Measurements from ENCODE around the gene EYA3.

The EYA3 gene

GRCh38 chr1:28070725-28071593 lies 17.5 kb downstream of the EYA3 start:
- no peak for DNase-seq

DNA sequence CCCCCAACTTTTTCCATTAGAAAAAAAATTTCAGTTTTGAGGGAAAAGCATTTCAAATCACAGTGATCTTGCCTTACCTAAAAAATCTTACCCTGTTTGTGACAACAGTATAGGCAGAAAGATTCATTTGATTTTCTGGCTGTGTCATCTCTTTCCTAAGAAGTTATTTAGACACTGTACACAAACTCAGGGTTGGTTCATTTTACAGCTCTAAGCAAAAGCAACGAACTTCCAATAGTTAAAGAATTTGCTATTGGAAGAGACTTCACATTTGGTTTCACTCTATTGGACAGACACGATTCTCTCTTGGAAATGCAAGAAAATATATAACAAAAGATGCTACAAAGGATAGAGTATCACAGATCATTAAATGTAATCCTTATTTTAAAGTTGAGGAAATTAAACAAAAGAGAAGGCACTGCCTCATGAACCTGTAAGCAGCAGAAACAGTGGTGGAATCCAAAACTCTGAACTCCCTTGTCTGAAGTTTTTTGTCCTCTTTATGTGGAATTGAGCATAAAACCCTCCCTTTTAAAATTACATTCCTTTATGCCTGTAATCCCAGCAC lies 20.8 kb downstream of the EYA3 start:
- no peak for DNase-seq

DNA sequence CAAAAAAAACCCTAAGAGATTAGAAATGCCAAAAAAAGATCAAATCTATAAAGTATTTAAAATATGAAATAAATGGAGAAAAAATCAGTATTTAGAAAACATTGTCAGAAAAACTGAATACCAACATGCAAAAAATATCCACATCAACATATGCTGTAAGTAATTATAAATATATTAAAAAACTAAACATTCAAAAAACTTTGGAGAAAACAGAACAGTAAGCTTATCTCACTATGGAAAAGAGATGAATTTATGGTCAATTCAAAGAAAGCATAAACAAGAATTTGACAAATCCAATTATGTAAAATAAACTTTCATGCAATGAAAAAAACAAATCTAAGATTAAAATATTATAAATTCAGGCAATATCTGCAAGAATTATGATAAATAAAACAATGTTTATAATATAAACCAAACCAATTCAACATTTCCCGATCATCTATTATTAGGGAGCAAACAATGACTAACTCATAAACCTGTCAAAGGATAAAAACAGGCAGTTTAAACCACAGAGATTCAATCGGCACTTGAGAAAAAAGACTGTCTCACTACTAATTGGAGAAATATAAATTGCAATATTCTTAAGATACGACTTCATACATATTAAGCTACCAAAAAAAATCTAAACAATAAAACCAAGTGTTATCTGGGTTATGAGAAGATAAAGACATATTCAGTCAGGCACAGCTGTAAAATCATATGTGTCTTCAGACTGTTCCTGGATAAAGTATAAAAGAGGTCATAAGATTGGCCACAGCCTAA lies 21.8 kb downstream of the EYA3 start:
- no peak for DNase-seq

GRCh38 chr1:28064064-28064463 lies 24.3 kb downstream of the EYA3 start:
- no peak for DNase-seq

GRCh38 chr1:28062806-28063205 lies 25.6 kb downstream of the EYA3 start:
- DNase-seq, result peak; percentile 20

DNA sequence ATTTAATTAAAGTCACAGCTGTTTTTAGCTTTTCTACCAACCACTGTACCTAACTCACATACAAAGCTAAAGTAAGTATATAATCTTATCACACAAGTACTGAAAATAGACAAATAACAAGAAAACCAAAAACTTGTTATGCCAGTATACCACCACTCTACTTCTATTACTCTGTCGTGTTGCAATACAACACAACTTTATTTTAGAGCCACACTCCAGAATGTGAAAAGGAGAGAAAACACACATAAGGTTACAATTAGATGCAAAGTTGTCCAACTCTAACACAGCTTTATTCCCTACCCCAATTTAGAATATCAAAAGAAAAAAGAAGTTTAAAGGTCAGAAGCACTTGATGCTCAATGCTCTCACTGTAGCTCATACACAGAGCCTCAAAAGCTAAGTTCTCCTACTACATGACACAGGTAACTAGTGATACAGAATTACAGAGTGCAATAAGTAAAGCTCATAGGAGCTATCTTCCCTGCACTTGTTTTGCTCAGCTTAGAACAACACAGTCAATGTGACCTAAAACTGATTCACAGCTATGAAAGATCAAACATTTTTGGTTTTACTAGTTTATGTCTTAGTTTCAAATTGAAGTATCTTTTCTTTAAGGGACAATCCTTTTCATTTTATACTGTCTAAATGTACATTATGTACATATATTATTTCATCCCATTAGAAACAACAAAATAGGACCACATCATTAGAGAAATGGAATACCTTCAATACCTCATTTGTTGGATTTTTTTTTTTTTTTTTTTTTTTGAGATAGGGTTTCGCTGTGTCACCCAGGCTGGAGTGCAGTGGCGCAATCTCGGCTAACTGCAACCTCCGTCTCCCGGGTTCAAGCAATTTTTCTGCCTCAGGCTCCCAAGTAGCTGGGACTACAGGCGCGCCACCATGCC lies 29.2 kb downstream of the EYA3 start:
- DNase-seq, result no peak

GRCh38 chr1:28058168-28058567 lies 30.2 kb downstream of the EYA3 start:
- DNase-seq, result no peak

- peak; percentile 41 for DNase-seq
Measured at GRCh38 chr1:28056129-28056925, 32.1 kb downstream of the EYA3 start.

DNA sequence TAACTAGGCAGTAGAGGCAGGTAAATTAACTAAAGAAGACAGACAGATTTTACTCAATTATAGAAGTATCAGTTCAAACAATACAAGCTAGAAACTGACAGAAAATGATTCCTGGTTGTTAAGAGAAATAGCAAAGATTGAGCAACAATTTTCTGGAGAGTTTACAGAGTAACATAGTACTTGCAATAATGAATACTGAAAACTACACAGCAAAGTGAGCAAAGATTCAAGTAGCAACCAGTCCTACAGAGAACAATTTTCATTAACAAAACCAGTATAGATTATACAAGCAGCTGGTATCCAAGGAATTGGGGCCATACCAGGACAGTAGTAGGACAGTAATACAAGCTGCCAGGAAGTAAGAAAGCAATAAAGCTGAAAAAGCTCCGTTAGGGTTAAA lies 37.6 kb downstream of the EYA3 start:
- no peak for DNase-seq

GRCh38 chr1:28046716-28047115 lies 41.7 kb downstream of the EYA3 start:
- no peak for DNase-seq

GRCh38 chr1:28045777-28046176 lies 42.6 kb downstream of the EYA3 start:
- no peak for DNase-seq

DNA sequence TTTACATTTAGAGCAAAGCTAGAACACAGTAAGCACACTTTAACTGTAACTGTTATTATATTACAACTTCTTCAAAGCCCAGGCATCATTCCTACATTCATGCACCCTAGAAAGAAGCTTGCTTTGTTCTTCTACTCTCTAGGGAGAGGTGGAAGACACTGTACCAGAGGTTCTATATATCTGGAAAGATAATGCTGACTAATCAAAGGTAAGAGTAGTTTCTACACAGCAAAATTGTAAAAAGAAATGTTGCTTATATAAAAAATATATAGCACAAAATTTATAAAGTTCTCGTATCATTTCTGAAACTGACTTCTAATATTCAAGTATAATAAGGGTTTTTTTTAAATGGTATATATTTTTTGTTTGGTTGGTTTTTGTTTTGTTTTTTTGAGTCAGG lies 44.0 kb downstream of the EYA3 start:
- no peak for DNase-seq

DNA sequence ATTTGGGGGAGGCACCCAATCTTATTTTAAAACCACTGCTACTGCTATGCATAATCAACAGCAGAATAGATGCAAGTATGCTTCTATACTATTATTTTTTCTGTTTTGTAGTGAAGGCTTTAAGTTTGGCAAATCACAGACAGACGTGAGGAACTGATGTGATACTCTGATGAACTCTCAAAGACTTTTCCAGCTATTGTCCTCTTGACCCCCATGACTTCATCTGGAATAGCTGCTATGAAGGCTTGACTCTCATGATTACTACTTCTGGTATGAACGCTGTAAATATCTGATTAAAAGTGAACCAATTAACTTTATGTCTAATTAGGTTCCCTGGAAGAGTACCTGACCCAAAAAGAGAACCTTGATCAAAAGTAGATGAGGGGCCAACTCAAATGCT lies 49.1 kb downstream of the EYA3 start:
- DNase-seq, result no peak

DNA sequence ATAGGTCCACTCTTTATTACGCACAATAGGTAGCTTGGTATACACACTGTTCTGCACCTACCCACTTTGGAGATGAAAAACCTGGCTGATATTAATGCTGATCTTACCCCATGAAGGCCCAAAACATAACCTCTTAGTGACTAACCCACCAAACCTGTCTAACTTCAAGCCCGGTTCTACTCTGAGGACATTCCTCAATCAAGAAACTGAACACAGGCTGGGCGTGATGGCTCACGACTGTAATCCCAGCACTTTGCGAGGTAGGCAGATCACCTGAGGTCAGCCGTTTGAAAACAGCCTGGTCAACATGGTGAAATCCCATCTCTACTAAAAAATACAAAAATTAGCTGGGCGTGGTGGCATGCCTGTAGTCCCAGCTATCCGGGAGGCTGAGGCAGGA lies 50.5 kb downstream of the EYA3 start:
- no peak for DNase-seq

DNA sequence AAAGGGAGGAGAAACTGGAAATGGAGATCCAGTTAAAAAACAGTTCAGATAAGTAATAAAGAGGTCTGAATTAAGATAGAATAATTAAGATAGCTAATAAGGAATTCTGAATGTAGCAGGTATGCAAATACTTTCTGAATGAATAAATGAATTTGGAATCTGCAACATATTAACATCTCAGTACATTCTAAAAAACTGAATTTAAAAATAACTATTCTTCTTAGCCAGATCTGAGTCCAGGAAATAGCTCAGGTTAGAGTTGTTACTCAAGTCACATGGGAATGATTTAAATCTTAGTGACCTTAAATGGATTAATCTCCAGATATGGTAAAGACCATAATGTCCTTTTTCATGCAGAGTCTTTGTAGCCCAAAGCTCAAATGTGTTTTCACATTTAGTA lies 51.2 kb downstream of the EYA3 start:
- no peak for DNase-seq

DNA sequence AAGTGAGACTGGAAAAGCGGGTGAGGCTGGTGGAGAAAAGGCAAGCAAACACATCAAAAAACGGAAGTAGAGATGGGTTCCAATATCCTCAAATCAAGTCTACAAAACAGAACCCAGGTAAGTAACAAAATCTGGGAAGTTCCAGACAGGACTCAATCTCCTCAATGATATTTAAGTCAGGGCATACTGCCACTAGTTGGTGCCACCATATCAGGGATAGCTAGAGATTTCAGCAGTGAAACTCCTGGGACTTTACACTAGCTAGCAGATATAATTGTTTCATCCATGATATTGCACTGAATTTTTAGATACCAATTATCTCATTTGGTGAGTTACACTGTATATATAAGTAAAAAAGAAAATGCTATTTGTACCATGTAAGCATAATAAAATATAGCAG lies 52.0 kb downstream of the EYA3 start:
- DNase-seq, result no peak

DNA sequence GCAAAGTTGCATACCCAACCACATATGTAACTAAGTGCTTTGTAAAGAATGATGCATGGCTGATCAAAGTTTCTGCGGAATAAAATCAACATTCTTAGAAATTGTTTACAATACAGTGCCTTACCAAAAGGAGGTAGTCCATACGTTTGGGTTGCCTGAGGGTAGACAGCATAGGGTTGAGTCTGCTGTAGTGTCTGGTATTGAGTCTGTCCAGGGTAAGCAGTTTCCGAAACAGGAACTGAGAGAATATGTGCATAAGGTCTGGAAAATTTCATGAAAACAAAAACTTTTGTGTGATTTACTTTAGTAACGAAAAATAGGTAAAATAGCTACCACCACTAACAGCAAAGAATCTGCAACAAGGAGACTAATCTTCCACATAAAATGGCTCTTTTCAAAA lies 53.0 kb downstream of the EYA3 start:
- no peak for DNase-seq

DNA sequence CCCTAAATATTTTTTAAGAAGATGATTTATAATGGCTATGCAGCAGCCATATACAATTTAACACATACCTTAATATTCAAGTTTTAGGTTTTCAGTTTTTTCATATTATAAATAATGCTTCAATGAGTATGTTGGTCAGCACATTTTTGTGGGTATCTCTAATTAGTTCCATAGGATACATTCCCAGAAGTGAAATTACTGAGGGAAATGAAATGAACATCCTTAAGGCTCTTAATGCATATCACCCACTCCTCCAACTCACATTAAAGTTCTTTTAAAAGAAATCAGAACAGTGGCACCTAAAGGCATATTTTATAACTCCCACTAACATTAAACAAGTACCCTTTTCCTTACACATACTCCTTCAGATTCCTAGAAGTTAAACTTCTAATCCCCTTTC lies 56.1 kb downstream of the EYA3 start:
- DNase-seq, result no peak

- DNase-seq, result no peak
Measured at GRCh38 chr1:28031173-28031572, 57.2 kb downstream of the EYA3 start.

GRCh38 chr1:28028873-28029654 lies 59.3 kb downstream of the EYA3 start:
- DNase-seq, result no peak

DNA sequence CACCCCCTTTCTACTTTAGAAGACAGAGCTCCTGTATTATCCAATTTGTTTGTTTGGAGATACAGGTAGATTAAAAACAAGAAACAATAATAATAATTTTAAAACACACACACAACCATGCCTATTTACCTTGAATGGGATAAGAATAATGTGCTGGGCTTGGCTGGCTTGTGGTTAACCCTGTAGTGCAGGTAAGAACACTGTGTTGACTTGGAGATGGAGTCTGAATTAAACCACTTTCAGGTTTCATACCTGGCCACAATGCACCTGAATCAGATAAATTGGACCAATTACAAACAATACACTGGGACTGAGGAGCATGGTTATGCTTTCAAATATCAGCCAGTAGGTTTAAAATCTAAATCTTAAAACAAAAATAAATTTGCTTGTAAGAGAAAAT lies 60.8 kb downstream of the EYA3 start:
- no peak for DNase-seq

Data from CD4-positive, alpha-beta T cell treated with Interleukin-15 for 1 hour (primary cell).